HG02678 (cell line): ENCODE results near the gene RPN2.

Experiments used
- ATAC-seq: cut with Tn5 transposase; IDR thresholded peaks from one replicate; pipeline ENCODE4 v1.9.1; 2021; ENCODE audit warnings: mild to moderate bottlenecking, moderate library complexity; ENCODE audit not compliant: unreplicated experiment

The RPN2 gene

GRCh38 chr20:37238935-37239451 lies 59.9 kb downstream of the RPN2 start:
- ATAC-seq = no peak

- ATAC-seq = no peak
These were observed 61.4 kb downstream of the RPN2 start for GRCh38 chr20:37240337-37241067.

DNA sequence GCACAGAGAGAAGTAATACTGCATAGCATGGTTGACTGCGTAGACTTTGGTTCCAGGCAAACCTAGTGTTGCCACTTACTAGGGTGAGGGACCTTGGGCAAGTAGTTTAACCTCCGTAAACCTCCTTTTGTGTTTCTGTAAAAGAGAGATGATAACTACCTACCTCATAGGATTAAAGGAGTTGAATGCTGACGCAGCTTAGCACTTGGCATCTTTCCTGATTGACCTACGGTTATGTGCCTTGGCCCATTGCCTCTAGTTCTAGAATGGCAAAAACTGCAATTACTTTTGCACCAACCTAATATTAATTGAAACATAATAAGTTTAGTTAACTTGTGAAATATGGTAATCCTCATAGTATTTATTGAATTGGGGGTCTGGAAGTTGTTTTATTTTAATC lies 63.4 kb downstream of the RPN2 start:
- ATAC-seq = no peak

DNA sequence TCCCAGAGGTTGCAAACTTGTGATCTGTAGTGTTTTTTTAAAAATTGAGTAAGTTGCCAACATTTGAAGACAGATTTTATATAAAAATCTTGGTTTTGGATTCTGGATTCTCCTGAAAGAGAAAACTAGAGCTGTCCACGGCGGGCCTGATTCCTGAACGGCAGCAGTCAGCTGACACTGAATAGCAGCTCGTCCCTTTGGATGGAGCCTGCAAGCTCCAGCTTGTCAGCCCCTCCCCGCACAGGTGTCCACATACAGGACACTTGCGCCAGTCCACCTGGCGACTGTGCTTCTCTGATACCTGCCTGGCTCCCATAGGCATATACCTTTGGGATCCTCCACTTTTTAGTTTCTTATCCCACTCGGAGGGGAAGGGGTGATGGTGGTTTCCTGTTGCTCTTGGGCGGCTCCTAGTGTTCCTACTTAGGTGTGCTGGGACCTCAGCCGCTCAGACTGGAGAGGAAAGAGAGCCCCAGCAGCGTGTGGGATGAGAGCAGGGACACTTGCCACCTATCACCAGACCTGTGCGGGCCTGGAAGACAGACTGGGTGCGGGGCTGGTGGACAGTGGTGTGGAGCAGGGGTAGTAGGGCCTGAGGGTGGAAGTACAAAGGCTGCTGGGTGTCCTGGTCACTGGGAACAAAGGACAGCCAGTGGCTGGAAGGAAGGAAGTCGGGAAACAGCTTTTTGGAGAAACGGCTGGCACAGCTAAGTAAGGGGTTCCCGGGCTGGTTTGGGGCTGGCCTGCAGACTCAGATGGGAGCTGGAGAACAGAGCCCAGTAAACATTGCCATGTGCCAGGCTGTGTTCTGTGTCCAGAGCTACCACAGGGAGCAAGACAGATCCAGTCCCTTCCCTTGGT lies 64.2 kb downstream of the RPN2 start:
- no peak for ATAC-seq

DNA sequence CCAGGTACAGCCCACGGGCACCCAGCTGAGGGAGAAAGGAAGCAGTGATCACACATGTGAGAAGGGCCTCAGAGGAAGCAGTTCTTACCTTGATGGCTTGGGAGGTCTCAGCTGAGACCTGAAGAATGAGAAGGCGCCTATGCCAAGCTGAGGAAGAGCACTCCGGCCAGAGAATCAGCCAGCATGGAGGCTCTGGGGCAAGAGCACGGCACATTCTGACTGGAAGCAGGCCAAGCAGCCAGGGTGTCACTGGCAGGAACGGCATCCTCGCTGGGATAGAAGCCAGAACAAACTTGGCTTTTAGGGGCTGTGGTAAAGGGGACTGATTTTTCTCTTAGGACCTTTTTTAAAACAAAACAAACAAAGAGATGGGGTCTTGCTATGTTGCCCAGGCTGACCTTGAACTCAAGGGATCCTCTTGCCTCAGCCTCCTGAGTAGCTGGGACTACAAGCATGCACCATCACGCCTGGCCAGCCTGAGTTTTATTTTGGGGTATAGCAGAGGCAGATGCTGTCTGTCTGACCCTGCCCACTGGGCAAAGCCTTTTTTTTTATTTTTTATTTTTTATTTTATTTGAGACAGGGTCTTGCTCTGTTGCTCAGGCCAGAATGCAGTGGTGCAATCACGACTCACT lies 64.9 kb downstream of the RPN2 start:
- no peak for ATAC-seq

GRCh38 chr20:37244572-37244957 lies 65.4 kb downstream of the RPN2 start:
- ATAC-seq = no peak

DNA sequence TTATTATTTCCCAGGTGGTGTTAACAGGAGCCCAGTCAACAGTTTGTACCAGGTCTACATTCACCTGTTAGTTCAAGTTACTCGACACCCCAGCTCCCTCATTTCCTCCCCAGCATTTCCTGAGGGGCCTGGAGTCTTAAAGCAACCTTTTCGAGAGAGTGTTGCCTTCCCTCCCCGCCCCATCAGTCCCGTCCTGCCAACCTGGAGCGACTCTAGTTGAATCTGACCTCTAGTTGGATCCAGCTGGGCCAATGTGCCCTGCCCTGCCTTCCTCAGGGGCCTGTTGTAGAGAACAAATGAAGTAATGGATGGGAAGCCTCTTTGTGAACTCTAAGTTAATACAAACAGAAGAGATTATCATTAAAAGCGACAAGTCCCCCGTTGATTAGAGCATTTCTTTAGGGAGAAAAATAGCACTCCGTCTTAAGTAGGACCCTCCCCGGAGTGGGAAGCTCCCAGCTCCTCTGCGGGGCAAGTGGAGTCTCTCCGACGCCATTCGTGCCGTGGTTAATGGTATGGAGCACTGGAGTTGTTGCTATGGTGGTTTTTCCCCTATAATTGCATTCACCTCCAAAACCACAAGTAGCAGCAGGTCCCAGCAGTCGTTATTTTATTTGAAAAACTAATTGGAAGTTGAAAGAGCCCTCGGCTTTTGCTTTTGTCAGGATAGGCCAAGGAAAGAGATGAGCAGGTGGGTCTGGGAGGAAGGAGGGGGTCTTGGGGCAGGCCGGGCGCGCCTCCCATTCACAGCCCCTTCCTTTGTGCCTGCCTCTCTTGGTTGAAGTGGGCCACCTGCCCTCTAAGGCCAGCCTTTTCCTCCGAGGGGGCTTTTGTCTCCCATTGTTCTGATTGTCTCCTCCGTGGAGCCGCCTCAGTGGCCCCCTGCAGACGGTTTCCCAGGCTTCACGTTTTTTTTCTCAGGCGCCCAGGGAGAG lies 66.4 kb downstream of the RPN2 start:
- ATAC-seq = no peak

DNA sequence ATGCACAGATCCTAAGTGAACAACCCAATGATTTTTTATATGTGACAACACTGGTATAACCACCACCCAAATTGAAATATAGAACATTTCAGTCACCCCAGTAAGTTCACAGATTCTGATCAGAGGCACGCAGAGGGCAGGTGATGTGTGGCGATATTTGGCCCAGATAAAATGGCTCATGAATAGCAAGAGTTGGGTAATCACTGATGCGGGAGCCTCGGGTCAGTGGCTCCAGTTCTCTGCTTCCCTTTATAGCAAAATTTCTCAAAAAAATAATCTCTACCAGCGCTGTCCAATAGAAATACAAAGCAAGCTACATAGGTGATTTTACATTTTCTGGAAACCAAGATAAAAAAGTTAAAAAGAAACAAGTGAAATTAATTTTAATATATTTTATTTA lies 67.6 kb downstream of the RPN2 start:
- ATAC-seq = no peak

DNA sequence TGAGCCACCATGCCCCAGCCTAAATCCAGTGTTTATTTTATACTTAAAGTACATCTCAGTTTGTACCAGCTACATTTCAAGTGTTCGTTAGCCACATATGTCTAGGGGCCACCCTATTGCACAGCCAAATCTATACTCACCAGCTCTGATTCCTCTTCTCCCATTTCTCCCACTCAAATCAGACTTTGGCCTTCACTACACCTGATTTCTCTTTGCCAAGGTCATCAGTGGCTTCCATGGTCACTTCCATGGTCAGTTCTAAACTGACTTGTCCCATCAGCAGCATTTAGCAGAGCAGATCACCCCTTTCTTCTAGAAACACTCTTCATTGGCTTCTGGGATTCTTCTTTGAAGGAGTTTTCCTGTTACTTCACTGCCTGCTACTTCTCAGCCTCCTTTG lies 68.4 kb downstream of the RPN2 start:
- ATAC-seq = no peak

DNA sequence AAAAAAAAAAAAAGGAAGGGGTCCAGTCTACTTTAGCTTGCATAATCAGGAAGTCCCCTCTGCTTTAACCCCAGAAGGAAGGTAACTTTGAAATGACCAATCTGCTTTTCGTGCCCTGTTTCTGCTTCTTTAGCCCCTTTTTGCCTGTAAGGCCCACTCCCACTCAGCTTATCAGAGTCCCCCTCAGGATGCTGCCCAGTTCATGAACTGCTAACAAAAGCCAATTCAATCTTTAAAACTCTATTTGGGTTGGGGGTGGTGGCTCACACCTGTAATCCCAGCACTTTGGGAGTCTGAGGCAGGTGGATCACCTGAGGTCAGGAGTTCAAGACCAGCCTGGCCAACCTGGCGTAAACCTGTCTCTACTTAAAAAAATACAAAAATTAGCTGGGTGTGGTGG lies 70.2 kb downstream of the RPN2 start:
- no peak for ATAC-seq

DNA sequence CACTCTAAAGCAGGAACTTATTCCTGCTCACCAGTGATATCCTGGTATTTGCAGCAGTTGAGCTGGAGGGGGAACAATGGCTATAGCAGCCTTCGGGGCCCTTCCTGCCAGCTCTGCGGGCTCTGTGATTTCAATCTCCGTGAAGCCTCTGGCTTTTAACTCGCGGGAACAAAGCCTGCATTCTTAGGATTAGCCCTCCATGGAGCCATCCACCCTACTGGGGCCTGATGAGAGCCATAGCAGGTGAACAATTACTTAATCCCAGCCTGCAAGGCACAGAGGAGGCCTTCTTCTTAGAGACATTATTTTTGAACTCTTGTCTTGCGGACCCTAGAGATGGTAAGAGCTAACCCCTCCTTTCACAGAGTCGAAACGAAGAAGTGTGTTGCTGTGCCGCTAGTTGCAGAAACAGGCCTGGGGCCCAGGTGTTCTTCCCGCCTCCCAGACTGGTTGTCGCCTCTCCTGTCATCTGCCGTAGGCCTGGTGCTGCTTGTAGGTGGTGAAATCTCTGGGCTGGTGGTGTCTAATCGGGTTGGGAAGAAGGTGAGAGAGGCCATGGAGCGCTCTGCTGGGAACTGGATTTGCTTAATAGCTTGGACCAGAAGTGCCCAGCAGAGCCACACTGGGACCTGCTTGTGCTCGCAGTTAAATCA lies 72.8 kb downstream of the RPN2 start:
- ATAC-seq = no peak

- ATAC-seq = no peak
These were observed 74.0 kb downstream of the RPN2 start for GRCh38 chr20:37253087-37253486.

- no peak for ATAC-seq
These were observed 75.2 kb downstream of the RPN2 start for GRCh38 chr20:37254114-37254878.

- ATAC-seq = no peak
These were observed 77.2 kb downstream of the RPN2 start for GRCh38 chr20:37256286-37256685.

GRCh38 chr20:37257530-37257929 lies 78.4 kb downstream of the RPN2 start:
- no peak for ATAC-seq

- ATAC-seq = no peak
These were observed 78.9 kb downstream of the RPN2 start for GRCh38 chr20:37257988-37258387.

- no peak for ATAC-seq
These were observed 79.9 kb downstream of the RPN2 start for GRCh38 chr20:37259031-37259430.

GRCh38 chr20:37259865-37260264 lies 80.7 kb downstream of the RPN2 start:
- ATAC-seq = no peak

DNA sequence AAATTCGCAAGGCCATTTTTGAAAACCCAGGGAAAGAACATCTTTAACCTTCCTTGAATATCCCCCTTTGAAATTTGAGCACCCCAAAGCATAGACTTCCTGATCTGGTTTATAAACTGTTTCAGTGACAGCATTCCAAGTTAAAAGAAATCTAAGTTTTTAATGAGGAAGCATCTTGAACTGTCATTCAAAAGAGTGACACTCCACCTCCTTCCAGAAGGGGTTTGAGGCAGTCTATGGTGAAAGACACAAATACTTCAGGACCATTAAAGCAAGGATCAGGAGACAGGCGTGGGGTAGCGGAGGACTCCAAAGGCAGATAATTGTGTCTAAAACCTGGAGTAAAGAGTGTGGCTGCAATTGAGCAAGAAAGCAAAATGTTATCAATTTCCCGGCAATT lies 81.8 kb downstream of the RPN2 start:
- ATAC-seq = no peak
